AG04449 (cell line): ENCODE data around the gene RANGRF.

Source experiments
- CTCF ChIA-PET: fragments of 350-600 bp; formaldehyde crosslinking; extraction: SDS; loops from one replicate; lab custom pipeline; 2021; ENCODE audit warnings: antibody characterized with exemption; lab: Yijun Ruan, JAX
- POLR2A ChIA-PET: fragments of 400-600, 350-600 bp; formaldehyde crosslinking; extraction: SDS; loops from one replicate; lab custom pipeline; 2020; ENCODE audit warnings: antibody characterized with exemption, inconsistent platforms; lab: Yijun Ruan, JAX
- DNase-seq: peaks from one replicate; pipeline ENCODE4 v3.0.0-alpha.2; 2010; ENCODE audit warnings: low read depth, low spot score
- H3K4me3 ChIP-seq: 2 replicates; pipeline ENCODE4 v1.5.1; 2011; ENCODE audit warnings: low read depth, mild to moderate bottlenecking, control low read depth, low read length
- CTCF ChIP-seq: IDR thresholded peaks from one replicate; pipeline ENCODE4 v1.5.1; 2011; ENCODE audit warnings: mild to moderate bottlenecking, moderate library complexity, low read length, control low read depth, inconsistent platforms; ENCODE audit not compliant: insufficient read depth; ENCODE audit errors: missing control alignments

RANGRF gene

DNA sequence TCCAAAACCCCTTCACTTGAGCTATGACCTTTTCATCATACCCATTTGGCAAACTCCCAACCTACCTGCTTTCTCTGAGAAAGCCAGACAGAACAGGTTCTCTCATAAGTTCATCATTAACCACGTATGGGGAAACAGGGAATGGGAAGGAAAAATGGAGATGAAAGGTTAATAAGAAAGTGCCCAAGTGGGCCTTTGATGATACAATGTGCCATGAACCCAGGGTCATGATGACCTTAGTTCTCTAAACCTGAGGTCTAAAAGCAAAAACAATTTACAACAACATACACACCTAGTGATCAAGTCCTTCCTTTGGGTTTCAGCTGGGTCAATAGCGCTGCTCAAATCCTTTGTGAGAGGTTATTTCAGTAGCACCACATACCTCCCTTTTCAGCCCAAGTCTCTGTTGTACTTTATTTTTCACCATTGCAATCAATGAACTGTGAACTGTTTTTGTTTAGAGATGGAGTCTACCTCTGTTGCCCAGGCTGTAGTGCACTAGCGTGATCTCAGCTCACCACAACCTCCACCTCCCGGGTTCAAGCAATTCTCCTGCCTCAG lies 14.5 kb upstream of the RANGRF start:
- CTCF ChIA-PET = no interaction called here
- no peak for TF ChIP-seq CTCF
- POLR2A ChIA-PET = interaction anchor here (1.3 kb wide), 1 partner anchor 26 kb away, joined by 4 read pairs; the partner anchor contains the start of gene CTC1
- no peak overlapping the region for H3K4me3 ChIP-seq
- no peak for DNase-seq

DNA sequence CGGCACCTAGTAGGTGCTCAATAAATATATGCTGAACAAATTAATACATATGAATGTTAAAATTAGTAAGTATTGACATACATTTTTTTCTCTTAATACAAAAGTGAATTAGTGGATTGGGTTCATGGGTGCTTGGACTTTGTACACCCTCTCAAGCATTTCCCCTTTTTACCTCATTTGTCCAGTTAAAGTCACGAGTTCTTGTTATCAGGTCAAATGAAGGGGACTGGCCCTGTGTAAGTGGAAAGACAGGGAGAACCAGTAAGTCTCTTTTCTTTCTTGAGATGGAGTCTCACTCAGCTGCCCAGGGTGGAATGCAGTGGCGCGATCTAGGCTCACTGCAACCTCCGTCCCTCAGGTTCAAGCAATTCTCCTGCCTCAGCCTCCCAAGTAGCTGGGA lies 13.7 kb upstream of the RANGRF start:
- POLR2A ChIA-PET = no interaction called here
- DNase-seq = no peak
- CTCF ChIA-PET = no interaction called here
- TF ChIP-seq CTCF = no peak
- no peak overlapping the region for H3K4me3 ChIP-seq

GRCh38 chr17:8275421-8276290 lies 12.8 kb upstream of the RANGRF start:
- H3K4me3 ChIP-seq = no peak overlapping the region
- DNase-seq = no peak
- CTCF ChIA-PET = no interaction called here
- POLR2A ChIA-PET = no interaction called here
- no peak for TF ChIP-seq CTCF

DNA sequence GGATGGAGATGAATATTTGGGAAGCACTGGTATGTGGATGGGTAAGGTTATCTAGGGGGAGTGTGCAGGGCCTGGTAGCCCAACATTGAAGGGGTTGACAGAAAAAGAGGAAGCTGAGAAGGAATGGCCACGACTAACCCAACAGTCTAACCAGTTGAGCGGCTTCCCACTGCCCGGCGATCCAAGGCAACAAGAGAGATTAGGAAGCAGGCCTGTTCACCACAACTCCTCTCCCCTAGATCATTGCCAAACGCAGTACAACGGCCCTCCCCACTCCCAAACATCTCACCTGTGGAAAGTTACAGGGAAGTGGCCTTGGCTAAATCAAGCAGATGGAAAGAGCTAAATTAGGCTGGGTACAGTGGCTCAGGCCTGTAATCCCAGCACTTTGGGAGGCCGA lies 11.2 kb upstream of the RANGRF start:
- CTCF ChIA-PET = no interaction called here
- POLR2A ChIA-PET = no interaction called here
- no peak for DNase-seq
- TF ChIP-seq CTCF = no peak
- no peak overlapping the region for H3K4me3 ChIP-seq

- TF ChIP-seq CTCF = no peak
- H3K4me3 ChIP-seq = no peak overlapping the region
- ChIA-PET CTCF (interaction anchor here (2.2 kb wide), 1 partner anchor 18 kb away, joined by 7 read pairs; no protein-coding TSS in a partner anchor), POLR2A (no interaction called here)
- no peak for DNase-seq
Measured at GRCh38 chr17:8282345-8282744, 6.1 kb upstream of the RANGRF start.

DNA sequence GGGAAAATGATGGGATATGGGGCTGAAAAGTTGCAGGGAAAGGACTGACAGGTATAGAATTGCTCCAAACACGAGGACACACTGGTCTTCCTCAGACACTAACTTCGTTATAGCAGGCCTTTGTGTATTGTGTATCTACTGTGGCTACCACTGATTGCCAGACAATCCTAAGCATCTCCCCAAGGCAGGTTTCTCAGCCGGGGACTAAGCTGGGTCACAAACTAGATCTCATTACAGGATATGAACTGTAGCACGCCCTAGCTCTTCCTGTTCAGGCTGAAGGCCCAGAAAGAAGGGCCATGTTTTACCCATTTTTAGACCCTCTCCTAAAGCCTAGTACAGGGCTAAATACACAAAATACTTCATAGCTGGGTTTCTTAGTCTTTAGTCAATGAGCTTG lies 5.1 kb upstream of the RANGRF start:
- H3K4me3 ChIP-seq = no peak overlapping the region
- no peak for TF ChIP-seq CTCF
- ChIA-PET POLR2A (interaction anchor here (0.6 kb wide), 1 partner anchor 110 kb away, joined by 3 read pairs; no protein-coding TSS in a partner anchor), CTCF (interaction anchor here (2.2 kb wide), 1 partner anchor 17 kb away, joined by 7 read pairs; no protein-coding TSS in a partner anchor)
- DNase-seq = no peak
